Subcutaneous abdominal adipose tissue (tissue), 5 donors: ENCODE results near the gene LAMA4.

Experiments
- H3K27ac ChIP-seq: one replicate; pipeline ENCODE4 v1.7.0; 2013; ENCODE audit warnings: low read depth, mild to moderate bottlenecking, inconsistent platforms, low read length, moderate library complexity
- H3K27me3 ChIP-seq, 5 donors: one replicate each; pipeline ENCODE4 v1.7.0; 2013; ENCODE audit warnings: low read length in 5 of 5, inconsistent platforms in 1 of 5; ENCODE audit not compliant: control insufficient read depth in 5 of 5, insufficient read depth in 4 of 5
- H3K36me3 ChIP-seq, 5 donors: one replicate each; pipeline ENCODE4 v1.7.0; 2013; ENCODE audit warnings: low read length in 5 of 5; ENCODE audit not compliant: control insufficient read depth in 5 of 5, insufficient read depth in 5 of 5
- H3K4me1 ChIP-seq, 5 donors: one replicate each; pipeline ENCODE4 v1.7.0; 2013; ENCODE audit warnings: low read length in 5 of 5, mild to moderate bottlenecking in 3 of 5, moderate library complexity in 1 of 5; ENCODE audit not compliant: control insufficient read depth in 5 of 5, insufficient read depth in 5 of 5
- H3K4me3 ChIP-seq, 5 donors: one replicate each; pipeline ENCODE4 v1.7.0; 2013; ENCODE audit warnings: low read length in 5 of 5, low read depth in 1 of 5
- H3K9ac ChIP-seq, 5 donors: one replicate each; pipeline ENCODE4 v1.7.0; 2013; ENCODE audit warnings: low read length in 5 of 5, mild to moderate bottlenecking in 4 of 5, moderate library complexity in 3 of 5
- H3K9me3 ChIP-seq, 5 donors: one replicate each; pipeline ENCODE4 v1.7.0; 2013; ENCODE audit warnings: low read length in 5 of 5; ENCODE audit not compliant: control insufficient read depth in 5 of 5
- donor health status: healthy.
- donor health status: healthy.
- donor health status: healthy.
- donor health status: healthy.
- donor health status: healthy.

LAMA4 gene

GRCh38 chr6:112243861-112244827, 10.2 kb downstream of the LAMA4 start:
- peaks cover 4 to 30% (median 10%) of the 10 kb centered on the region in 5 donors for H3K36me3 ChIP-seq
- peaks cover 2 to 80% (median 72%) of the 10 kb centered on the region in 5 donors for H3K4me1 ChIP-seq
- H3K27me3 ChIP-seq, result no peaks in the 10 kb centered on the region
- H3K9ac ChIP-seq, result peak overlapping the region in 2 of 5 donors; percentile 60 to 72
- H3K27ac ChIP-seq, result peak overlapping the region; percentile 100
- H3K4me3 ChIP-seq, result peak overlapping the region in 1 of 5 donors; percentile 11
- no peaks in the 10 kb centered on the region for H3K9me3 ChIP-seq

DNA sequence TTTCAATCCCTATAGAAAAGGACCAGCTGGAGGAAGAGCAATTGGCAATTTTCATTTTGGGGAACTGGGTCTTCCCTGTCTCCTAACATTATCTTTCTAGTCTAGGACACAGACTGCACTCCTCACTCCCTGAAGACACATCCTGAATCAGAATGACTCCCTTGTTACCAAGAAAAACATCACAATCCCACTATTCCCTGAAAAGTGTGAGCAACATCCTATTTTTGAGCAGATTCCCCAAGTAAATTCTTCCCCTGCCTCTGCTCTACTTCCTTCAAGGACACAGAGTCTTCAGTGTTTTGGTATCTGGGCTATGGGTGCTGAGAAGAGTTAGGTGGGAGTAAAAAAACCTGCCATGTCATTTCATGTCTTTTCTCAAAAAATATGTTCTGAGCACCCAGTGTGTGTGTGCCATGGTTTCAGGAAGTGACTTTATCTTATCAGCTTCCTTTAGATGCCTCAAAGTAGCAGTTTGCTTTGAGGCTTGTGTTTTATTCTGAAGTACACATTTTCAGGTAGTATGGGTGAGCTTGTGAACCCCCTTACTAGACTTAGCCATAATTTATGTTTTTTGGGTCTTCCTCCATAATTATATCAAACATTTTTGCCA, 12.4 kb downstream of the LAMA4 start:
- Histone ChIP-seq H3K36me3 (peaks cover 4 to 33% (median 8%) of the 10 kb centered on the region in 5 donors), H3K9ac (no peak overlapping the region), H3K4me1 (peaks cover 6 to 80% (median 70%) of the 10 kb centered on the region in 5 donors), H3K27ac (peak overlapping the region; percentile 100), H3K4me3 (no peak overlapping the region), H3K9me3 (no peaks in the 10 kb centered on the region), H3K27me3 (no peaks in the 10 kb centered on the region)

GRCh38 chr6:112237595-112237994, 16.8 kb downstream of the LAMA4 start:
- Histone ChIP-seq H3K4me3 (peak overlapping the region in 1 of 5 donors; percentile 6), H3K4me1 (peaks cover 17 to 76% (median 72%) of the 10 kb centered on the region in 5 donors), H3K9me3 (no peaks in the 10 kb centered on the region), H3K27ac (peak overlapping the region; percentile 97), H3K36me3 (peaks cover 0 to 11% (median 0%) of the 10 kb centered on the region in 5 donors), H3K9ac (peak overlapping the region in 2 of 5 donors; percentile 4 to 64), H3K27me3 (no peaks in the 10 kb centered on the region)

DNA sequence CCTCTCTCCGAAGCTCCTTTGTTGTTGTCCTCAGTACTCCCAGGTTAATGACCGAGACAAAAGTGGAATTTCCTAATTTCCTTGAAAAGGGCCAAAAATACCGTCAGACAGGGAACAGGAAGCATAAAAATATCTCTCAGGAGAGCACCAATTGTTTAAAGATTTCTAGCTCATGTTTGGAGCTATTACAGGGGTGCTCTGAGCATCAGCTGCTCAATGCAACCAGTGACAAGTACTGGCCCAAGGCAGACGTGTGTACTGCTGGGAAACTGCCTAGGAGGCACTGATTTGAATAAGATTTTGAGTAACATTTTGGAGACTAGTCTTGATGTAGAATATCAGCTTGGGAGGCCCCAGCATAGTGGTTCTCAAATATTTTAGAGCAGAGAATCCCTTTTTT, 17.3 kb downstream of the LAMA4 start:
- H3K9ac ChIP-seq, result peak overlapping the region in 1 of 5 donors; percentile 64
- H3K9me3 ChIP-seq, result no peaks in the 10 kb centered on the region
- H3K4me1 ChIP-seq, result peaks cover 17 to 76% (median 71%) of the 10 kb centered on the region in 5 donors
- peak overlapping the region in 1 of 5 donors; percentile 6 for H3K4me3 ChIP-seq
- H3K36me3 ChIP-seq, result peaks cover 0 to 6% (median 0%) of the 10 kb centered on the region in 5 donors
- H3K27ac ChIP-seq, result peak overlapping the region; percentile 97
- no peaks in the 10 kb centered on the region for H3K27me3 ChIP-seq

DNA sequence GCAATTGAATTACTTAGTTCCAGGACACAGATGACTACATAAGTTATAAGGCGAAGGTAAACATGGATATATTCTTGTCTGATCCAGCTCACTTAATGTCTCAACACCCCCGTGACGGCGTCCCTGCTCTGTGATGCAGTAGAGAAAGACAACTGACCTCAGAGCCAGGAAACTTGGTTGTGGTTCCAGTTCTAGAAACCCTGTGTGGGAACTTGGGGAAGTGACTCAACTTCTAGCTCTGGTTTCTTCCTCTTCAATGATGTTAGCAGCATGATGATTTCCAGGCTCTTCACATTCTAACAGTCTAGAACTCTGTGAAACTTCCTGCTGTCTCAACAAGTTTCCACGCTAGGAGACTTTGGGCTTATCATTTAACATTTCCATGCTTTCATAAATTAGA, 18.4 kb downstream of the LAMA4 start:
- Histone ChIP-seq H3K9ac (peak overlapping the region in 1 of 5 donors; percentile 69), H3K27me3 (no peaks in the 10 kb centered on the region), H3K9me3 (no peaks in the 10 kb centered on the region), H3K4me3 (no peak overlapping the region), H3K4me1 (peaks cover 17 to 78% (median 71%) of the 10 kb centered on the region in 5 donors), H3K36me3 (peaks cover 0 to 9% (median under 1%) of the 10 kb centered on the region in 5 donors), H3K27ac (peak overlapping the region; percentile 97)

DNA sequence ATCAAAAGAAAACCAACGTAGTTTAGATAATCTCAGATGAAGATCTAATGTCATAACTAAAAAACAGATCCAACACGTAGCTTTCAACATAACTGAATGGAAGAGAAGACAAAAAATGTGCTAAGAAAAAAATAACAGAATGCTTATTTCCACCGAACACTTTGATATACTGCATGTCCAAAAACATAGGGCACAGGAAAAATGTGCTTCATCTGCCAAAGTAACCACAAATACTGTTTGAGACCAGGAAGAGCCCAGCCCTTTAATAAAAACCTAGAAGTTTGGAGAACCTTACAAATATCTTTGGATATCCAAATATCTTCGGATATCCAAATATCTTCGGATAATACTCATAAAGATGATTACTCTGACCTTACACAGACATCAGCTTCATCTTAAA, 19.8 kb downstream of the LAMA4 start:
- H3K9me3 ChIP-seq, result no peaks in the 10 kb centered on the region
- no peaks in the 10 kb centered on the region for H3K27me3 ChIP-seq
- H3K4me1 ChIP-seq, result peaks cover 17 to 88% (median 75%) of the 10 kb centered on the region in 5 donors
- peaks cover 0 to 14% (median 6%) of the 10 kb centered on the region in 5 donors for H3K36me3 ChIP-seq
- no peak overlapping the region for H3K4me3 ChIP-seq
- H3K27ac ChIP-seq, result peak overlapping the region; percentile 97
- H3K9ac ChIP-seq, result peak overlapping the region in 3 of 5 donors; percentile 40 to 69 (median 65)

- peak overlapping the region; percentile 97 for H3K27ac ChIP-seq
- H3K27me3 ChIP-seq, result no peaks in the 10 kb centered on the region
- H3K9ac ChIP-seq, result peak overlapping the region; percentile 11 to 69 (median 50)
- H3K9me3 ChIP-seq, result no peaks in the 10 kb centered on the region
- no peak overlapping the region for H3K4me3 ChIP-seq
- H3K36me3 ChIP-seq, result peaks cover 0 to 14% (median 6%) of the 10 kb centered on the region in 5 donors
- H3K4me1 ChIP-seq, result peaks cover 17 to 89% (median 76%) of the 10 kb centered on the region in 5 donors
Measured at GRCh38 chr6:112233847-112234246, 20.5 kb downstream of the LAMA4 start.

- Histone ChIP-seq H3K27me3 (no peaks in the 10 kb centered on the region), H3K9me3 (no peaks in the 10 kb centered on the region), H3K9ac (peak overlapping the region; percentile 35 to 69 (median 49)), H3K4me3 (peak overlapping the region in 3 of 5 donors; percentile 3 to 35 (median 7)), H3K4me1 (peaks cover 20 to 92% (median 78%) of the 10 kb centered on the region in 5 donors), H3K27ac (peak overlapping the region; percentile 97), H3K36me3 (peaks cover 0 to 14% (median 6%) of the 10 kb centered on the region in 5 donors)
Measured at GRCh38 chr6:112232845-112233256, 21.5 kb downstream of the LAMA4 start.

DNA sequence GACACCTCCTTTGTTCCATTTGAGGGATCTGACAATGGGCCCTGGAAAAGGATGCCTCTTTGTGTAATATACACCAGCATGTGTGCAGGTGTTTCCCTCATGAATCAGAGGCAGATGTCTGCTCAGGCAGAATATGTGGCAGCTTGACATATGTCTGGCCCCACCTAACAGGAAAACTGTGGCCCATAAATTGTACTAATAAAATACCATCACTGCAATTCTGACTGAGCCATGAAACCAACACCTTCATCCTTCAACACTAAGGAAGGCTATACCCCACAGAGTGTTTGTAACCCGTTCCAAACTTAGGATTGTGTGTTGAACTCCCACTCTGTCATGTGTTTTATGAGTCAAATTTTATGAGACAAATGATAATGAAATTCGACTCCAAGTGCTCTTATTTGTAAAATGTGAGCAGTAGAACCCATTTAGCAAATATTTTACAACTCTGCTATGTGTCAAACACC, 22.7 kb downstream of the LAMA4 start:
- H3K27me3 ChIP-seq, result no peaks in the 10 kb centered on the region
- peaks cover 0 to 10% (median 6%) of the 10 kb centered on the region in 5 donors for H3K36me3 ChIP-seq
- peaks cover 15 to 89% (median 76%) of the 10 kb centered on the region in 5 donors for H3K4me1 ChIP-seq
- H3K27ac ChIP-seq, result peak overlapping the region; percentile 97
- no peak overlapping the region for H3K4me3 ChIP-seq
- H3K9ac ChIP-seq, result peak overlapping the region in 3 of 5 donors; percentile 1 to 32 (median 23)
- no peaks in the 10 kb centered on the region for H3K9me3 ChIP-seq
